ENCODE measurements around the gene ARFGAP2. TPM values are rescaled to one million over a fixed set of nuclear protein-coding genes. Genes with fewer than 3 reads are reported as not detected.

The ARFGAP2 gene
- total RNA-seq, 1 donor from 2014 or later = 46.1 TPM

DNA sequence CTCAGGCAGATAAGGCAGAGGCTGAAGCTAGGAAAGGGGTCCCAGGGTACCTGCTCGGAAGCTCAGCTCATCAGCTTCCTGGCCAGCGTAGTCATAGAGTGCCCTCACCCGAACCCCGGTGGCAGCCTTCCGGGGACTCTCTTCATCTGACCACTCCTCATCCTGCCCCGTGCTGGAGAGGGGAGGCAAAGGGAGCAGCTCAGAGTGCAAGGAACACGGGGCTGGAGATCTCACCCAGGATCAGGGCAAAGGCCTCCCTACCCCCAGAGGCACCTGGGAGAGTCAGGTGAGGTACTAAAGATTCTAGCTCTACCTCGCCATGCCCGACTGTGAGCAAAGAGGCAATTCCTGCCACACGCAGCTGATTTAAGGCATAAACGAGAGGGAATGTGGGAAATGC, 1.6 kb upstream of the ARFGAP2 start:
- DNase-seq (no peak), ATAC-seq (ENCODE audit: poor library complexity) (no peak)
- intact Hi-C loops (cut with DNase I) = loop anchor here (5.0 kb wide), 1 partner anchor 179 kb away; no protein-coding TSS in a partner anchor

- peak; percentile 21 for ATAC-seq (ENCODE audit: poor library complexity)
- intact Hi-C loops (cut with DNase I) = loop anchor here (2.0 to 5.0 kb wide), 2 partner anchors 37 to 179 kb away; partner anchors contain the start of gene DDB2
- peak; percentile 59 for DNase-seq
Observed at GRCh38 chr11:47177846-47178245, 1.2 kb upstream of the ARFGAP2 start.

DNA sequence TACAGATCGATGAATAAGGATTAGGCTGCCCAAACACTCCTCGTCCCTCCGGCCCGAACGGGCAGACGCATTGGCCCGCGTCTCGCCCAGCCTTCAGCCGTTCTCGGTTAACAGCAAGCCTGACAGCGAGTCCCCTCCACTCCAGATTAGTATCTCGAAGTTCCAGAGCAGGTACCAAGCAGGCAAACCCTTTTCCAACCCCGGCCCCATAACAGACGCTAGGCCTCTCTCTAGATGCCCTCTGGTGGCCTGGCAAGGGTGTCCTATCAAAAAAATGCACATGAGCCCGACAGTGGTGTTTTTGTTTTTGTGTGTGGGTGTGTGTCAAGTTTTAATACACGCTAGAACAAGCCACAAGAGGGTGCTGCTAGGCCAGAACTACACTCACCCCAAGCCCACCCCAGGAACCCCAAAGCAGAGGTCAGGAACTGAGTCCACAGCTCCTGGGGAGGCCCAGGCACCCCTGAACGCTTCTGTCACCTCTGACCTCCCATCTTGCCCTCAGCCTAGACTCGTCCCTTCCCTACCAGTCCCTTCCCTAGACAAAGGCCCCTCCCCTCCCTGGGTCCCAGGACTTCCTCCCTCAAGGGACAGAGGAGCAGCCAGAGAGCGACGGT, 658 bp upstream of the ARFGAP2 start:
- intact Hi-C loops (cut with DNase I) = loop anchor here (2.0 to 5.0 kb wide), 2 partner anchors 37 to 180 kb away; partner anchors contain the start of gene DDB2
- ATAC-seq (ENCODE audit: poor library complexity) = peak; percentile 60

DNA sequence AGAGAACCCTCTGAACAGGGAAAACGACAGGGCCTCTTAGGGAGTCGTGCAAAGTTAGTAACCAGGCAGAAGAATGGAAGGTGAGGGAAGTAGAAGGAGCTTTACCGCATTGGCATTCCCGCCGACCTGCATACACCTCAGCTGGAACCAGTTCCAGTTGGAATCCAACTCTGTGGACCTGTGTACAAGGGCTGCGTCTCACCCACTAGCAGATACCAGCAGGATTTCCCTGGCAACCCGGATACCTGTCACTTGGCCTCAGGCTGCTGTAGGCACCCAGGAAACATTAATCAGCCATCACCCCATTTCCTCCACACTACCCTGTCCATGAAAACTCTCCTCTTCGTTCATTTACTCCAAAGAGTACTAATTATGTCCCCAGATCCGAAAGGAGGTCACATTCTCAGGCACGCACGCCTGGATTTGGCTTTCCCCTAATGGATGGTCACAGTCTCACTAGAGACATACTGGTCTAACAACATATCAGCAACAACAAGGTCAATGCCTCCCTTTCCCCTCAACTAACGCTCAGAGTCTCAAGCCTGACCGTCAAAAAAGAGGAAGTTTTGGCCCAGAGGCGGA, 842 bp downstream of the ARFGAP2 start:
- intact Hi-C loops (cut with DNase I) = loop anchor here (2.0 to 5.0 kb wide), 2 partner anchors 39 to 181 kb away; partner anchors contain the start of gene DDB2
- DNase-seq (no peak), ATAC-seq (ENCODE audit: poor library complexity) (no peak)

More for the DNA sequence above, 658 bp upstream of the ARFGAP2 start:
- peak; percentile 66 for DNase-seq

DNA sequence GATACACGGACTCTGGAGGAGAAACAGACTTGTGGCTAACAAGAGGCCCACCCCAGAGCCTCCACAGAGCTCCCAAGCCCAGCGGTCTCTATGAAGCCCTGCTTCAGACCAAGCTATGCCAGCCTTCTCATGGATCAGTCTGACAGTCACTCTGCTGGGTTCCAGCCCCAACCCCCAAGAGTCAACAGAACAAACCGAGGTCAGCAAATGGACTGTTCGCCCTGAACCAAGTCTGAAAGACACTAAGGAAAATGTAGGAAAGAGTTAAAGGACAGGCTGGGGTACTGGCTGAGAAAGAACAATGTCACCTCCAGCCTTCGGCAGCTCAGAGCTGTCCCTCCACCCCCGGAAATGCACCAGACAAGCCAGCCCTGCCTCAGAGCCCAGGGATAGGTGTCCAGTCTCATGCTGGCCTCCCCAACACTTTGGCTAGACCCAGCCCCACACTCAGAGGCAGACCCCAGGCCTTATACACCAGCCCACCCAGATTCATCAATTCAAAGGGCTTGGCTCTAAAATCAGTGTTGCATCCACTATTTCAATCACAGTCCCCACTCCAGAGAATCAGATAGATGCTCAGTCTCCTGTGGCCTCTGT, 3.8 kb downstream of the ARFGAP2 start:
- intact Hi-C loops (cut with DNase I) = no loop called here
- ATAC-seq (ENCODE audit: poor library complexity) = no peak
- DNase-seq = no peak

DNA sequence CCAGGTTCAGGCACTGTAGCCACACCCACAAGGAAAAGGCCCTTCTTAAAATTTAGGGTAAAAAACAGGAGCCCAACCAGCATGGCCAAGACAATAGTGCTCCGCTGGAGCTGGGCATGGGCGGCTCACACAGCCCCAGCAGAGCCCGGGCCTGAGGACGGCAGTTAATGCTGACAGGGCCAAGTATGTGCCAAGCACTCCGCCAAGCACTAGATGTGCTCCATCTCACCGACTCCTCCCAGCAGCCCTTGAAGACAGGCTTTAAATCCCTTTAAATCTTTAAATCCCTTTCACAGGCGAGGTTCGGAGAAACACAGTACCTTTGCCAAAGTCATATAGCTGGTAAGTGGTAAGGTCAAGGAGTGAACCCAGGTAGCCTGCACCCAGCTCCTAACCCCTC, 4.8 kb downstream of the ARFGAP2 start:
- DNase-seq (no peak), ATAC-seq (ENCODE audit: poor library complexity) (peak; percentile 23)
- intact Hi-C loops (cut with DNase I) = no loop called here

- ATAC-seq (ENCODE audit: poor library complexity) (no peak), DNase-seq (no peak)
- intact Hi-C loops (cut with DNase I) = no loop called here
Observed at GRCh38 chr11:47171061-47171838, 5.4 kb downstream of the ARFGAP2 start.

- no peak for DNase-seq
- ATAC-seq (ENCODE audit: poor library complexity) = no peak
- intact Hi-C loops (cut with DNase I) = no loop called here
Observed at GRCh38 chr11:47166368-47166767, 10.3 kb downstream of the ARFGAP2 start.

GRCh38 chr11:47165253-47165840, 11.3 kb downstream of the ARFGAP2 start:
- no peak for ATAC-seq (ENCODE audit: poor library complexity)
- DNase-seq = no peak
- intact Hi-C loops (cut with DNase I) = no loop called here

GRCh38 chr11:47164321-47164720, 12.4 kb downstream of the ARFGAP2 start:
- ATAC-seq (ENCODE audit: poor library complexity) (no peak), DNase-seq (no peak)
- intact Hi-C loops (cut with DNase I) = no loop called here

DNA sequence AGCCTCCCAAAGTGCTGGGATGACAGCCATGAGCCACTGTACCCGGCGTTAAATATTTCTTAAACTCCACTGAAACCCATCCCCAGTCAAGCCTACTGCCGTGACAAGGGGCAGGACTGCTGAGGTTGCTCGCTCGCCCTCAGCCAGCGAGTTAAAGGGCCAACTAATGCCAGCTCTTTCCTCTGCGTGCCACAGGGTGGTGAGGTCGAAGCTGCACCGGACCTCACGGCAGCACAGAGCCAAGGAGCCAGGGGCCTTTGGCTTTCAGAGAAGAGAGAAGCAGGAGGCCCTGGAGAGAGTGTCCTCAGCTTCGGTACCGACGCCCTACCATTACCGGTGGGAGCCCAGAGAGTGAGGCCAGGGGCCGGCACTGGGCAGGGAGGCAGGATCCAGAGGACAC, 12.8 kb downstream of the ARFGAP2 start:
- no peak for DNase-seq
- intact Hi-C loops (cut with DNase I) = no loop called here
- ATAC-seq (ENCODE audit: poor library complexity) = no peak

GRCh38 chr11:47163193-47163592, 13.5 kb downstream of the ARFGAP2 start:
- intact Hi-C loops (cut with DNase I) = no loop called here
- DNase-seq (no peak), ATAC-seq (ENCODE audit: poor library complexity) (no peak)

DNA sequence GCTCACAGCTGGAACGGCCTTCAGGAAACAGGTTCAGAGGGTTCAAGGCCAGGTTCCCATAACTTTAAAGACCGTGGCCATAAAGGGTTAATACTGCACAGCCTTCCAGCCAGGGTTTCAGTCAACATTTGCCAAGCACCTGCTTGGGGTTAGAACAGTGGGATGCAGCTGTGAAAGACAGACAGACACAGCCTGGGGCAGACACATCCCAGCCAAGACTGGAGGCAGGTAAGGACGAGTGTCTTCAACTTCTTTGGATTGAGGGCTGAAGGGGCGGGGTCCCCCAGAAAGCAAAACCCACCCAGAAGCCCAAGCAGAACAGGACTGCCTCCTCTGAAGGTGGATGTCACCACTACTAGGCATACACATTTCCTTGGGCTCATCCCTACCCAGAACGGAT, 14.3 kb downstream of the ARFGAP2 start:
- ATAC-seq (ENCODE audit: poor library complexity) = no peak
- intact Hi-C loops (cut with DNase I) = no loop called here

GRCh38 chr11:47161890-47162289, 14.8 kb downstream of the ARFGAP2 start:
- ATAC-seq (ENCODE audit: poor library complexity) (no peak), DNase-seq (no peak)
- intact Hi-C loops (cut with DNase I) = no loop called here

More for the DNA sequence above, 14.3 kb downstream of the ARFGAP2 start:
- DNase-seq = no peak

- DNase-seq (peak; percentile 64), ATAC-seq (ENCODE audit: poor library complexity) (peak; percentile 75)
- intact Hi-C loops (cut with DNase I) = no loop called here
Observed at GRCh38 chr11:47161134-47161854, 15.4 kb downstream of the ARFGAP2 start.

- peak; percentile 1 for ATAC-seq (ENCODE audit: poor library complexity)
- intact Hi-C loops (cut with DNase I) = no loop called here
- no peak for DNase-seq
Observed at GRCh38 chr11:47160753-47161133, 15.9 kb downstream of the ARFGAP2 start.

GRCh38 chr11:47158242-47158641, 18.4 kb downstream of the ARFGAP2 start:
- intact Hi-C loops (cut with DNase I) = no loop called here
- ATAC-seq (ENCODE audit: poor library complexity) (no peak), DNase-seq (no peak)

DNA sequence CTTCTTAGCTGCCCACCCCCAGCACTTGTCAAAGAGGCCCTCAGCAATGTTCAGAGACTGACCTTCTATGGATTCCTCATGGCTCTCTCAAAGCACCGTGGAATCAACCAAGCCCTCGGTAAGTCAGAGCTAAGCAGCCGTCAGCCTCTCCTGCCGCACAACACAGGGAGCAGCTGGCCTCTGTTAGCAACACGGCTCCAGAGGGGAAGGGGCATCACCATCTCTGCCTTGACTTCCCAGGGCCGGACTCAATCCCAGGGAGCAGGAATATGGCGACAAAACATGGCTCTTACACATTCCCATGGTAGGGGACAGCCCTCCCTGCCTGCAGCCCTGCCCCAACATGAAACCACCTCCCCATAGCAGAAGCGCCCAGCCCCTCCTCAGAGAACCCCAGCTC, 18.9 kb downstream of the ARFGAP2 start:
- intact Hi-C loops (cut with DNase I) = no loop called here
- ATAC-seq (ENCODE audit: poor library complexity) (no peak), DNase-seq (no peak)

All from Right ventricle myocardium superior (tissue), 1 donor.